Thyroid gland (tissue), 4 donors: ENCODE results near the gene PADI6.

Source experiments
- POLR2A ChIP-seq, 2 donors: fragments of 450-650 bp; IDR thresholded peaks; one replicate each; pipeline ENCODE4 v1.6.1; 2017; ENCODE audit warnings: antibody characterized with exemption in 2 of 2, mild to moderate bottlenecking in 2 of 2, moderate library complexity in 1 of 2
- TF ChIP-seq, protein P1 (sequence below), 6 experiments: fragments of 200-600 bp in 3 of 6; fragments of 450-650 bp in 3 of 6; sonication (generic) in 3 of 6; IDR thresholded peaks; one replicate each; pipeline ENCODE4 v1.5.1; 2016 to 2019; ENCODE audit warnings: antibody characterized with exemption in 6 of 6, mild to moderate bottlenecking in 2 of 6, inconsistent platforms in 1 of 6, moderate library complexity in 1 of 6

- TF ChIP-seq, protein P1, sequence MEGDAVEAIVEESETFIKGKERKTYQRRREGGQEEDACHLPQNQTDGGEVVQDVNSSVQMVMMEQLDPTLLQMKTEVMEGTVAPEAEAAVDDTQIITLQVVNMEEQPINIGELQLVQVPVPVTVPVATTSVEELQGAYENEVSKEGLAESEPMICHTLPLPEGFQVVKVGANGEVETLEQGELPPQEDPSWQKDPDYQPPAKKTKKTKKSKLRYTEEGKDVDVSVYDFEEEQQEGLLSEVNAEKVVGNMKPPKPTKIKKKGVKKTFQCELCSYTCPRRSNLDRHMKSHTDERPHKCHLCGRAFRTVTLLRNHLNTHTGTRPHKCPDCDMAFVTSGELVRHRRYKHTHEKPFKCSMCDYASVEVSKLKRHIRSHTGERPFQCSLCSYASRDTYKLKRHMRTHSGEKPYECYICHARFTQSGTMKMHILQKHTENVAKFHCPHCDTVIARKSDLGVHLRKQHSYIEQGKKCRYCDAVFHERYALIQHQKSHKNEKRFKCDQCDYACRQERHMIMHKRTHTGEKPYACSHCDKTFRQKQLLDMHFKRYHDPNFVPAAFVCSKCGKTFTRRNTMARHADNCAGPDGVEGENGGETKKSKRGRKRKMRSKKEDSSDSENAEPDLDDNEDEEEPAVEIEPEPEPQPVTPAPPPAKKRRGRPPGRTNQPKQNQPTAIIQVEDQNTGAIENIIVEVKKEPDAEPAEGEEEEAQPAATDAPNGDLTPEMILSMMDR (IDR thresholded peaks at IDR 0.05) = no peak
- TF ChIP-seq POLR2A (IDR thresholded peaks at IDR 0.05) = no peak
Measured at GRCh38 chr1:17423781-17424245, 51.8 kb downstream of the PADI6 start.
